ENCODE data around the gene PADI1.

DNA sequence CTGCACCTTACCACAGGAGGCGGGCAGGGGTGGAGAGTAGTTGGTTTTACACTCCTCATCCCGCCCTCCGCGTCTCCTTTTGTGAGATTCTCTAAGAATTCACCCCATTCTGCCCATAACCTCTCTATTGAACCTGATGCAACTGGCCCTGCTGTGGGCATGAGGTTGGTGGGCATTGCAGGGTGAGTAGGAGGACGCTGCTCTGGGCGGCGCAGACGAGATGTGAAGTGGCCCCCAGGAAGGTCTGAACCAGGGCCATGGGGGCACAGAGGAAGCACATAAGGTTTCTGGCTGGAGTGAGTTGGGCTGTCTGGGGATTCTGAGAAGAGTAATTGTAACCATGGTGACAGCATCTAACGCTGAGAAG is 8.8 kb downstream of the PADI1 start:
- TF ChIP-seq, protein P1, sequence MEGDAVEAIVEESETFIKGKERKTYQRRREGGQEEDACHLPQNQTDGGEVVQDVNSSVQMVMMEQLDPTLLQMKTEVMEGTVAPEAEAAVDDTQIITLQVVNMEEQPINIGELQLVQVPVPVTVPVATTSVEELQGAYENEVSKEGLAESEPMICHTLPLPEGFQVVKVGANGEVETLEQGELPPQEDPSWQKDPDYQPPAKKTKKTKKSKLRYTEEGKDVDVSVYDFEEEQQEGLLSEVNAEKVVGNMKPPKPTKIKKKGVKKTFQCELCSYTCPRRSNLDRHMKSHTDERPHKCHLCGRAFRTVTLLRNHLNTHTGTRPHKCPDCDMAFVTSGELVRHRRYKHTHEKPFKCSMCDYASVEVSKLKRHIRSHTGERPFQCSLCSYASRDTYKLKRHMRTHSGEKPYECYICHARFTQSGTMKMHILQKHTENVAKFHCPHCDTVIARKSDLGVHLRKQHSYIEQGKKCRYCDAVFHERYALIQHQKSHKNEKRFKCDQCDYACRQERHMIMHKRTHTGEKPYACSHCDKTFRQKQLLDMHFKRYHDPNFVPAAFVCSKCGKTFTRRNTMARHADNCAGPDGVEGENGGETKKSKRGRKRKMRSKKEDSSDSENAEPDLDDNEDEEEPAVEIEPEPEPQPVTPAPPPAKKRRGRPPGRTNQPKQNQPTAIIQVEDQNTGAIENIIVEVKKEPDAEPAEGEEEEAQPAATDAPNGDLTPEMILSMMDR (IDR thresholded peaks at IDR 0.05; ENCODE audit: low read depth, low read length, missing input control): no peak
- TF ChIP-seq RAD21 (IDR thresholded peaks at IDR 0.05) (no peak), SP1 (IDR thresholded peaks at IDR 0.05) (no peak), FOXA2 (IDR thresholded peaks at IDR 0.05) (no peak)
- TF ChIP-seq, protein P2, sequence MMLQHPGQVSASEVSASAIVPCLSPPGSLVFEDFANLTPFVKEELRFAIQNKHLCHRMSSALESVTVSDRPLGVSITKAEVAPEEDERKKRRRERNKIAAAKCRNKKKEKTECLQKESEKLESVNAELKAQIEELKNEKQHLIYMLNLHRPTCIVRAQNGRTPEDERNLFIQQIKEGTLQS (IDR thresholded peaks at IDR 0.05): no peak

Data from liver (tissue), 3 donors.